Endothelial cell of umbilical vein (primary cell): ENCODE data around the gene NRARP.

ENCODE experiments used
- EZH2 ChIP-seq: IDR thresholded peaks from 2 replicates; pipeline ENCODE4 v1.6.1; 2012; ENCODE audit warnings: borderline replicate concordance, low read depth, mild to moderate bottlenecking, moderate library complexity, low read length, inconsistent platforms; ENCODE audit not compliant: severe bottlenecking
- FOS ChIP-seq: IDR thresholded peaks from 2 replicates; pipeline ENCODE4 v1.6.1; 2011; ENCODE audit warnings: mild to moderate bottlenecking, low read length, moderate library complexity, borderline replicate concordance; ENCODE audit not compliant: insufficient read depth
- GATA2 ChIP-seq: IDR thresholded peaks from 2 replicates; pipeline ENCODE4 v1.7.0; 2011; ENCODE audit warnings: low read depth, mild to moderate bottlenecking, moderate library complexity, mixed read lengths, low read length; ENCODE audit not compliant: insufficient read length, insufficient read depth
- JUN ChIP-seq: IDR thresholded peaks from 2 replicates; pipeline ENCODE4 v1.6.1; 2011; ENCODE audit warnings: borderline replicate concordance, low read depth; ENCODE audit not compliant: insufficient read length, insufficient read depth
- MYC ChIP-seq: IDR thresholded peaks from one replicate; pipeline ENCODE4 v1.6.1; 2011; ENCODE audit warnings: mild to moderate bottlenecking, low read depth, low read length
- POLR2A ChIP-seq: IDR thresholded peaks from 2 replicates; pipeline ENCODE4 v1.6.1; 2012; ENCODE audit warnings: low read depth, mild to moderate bottlenecking, control low read depth, low read length
- POLR2AphosphoS5 ChIP-seq: IDR thresholded peaks from 2 replicates; pipeline ENCODE4 v1.6.1; 2012; ENCODE audit warnings: low read depth, mild to moderate bottlenecking, control low read depth, low read length, moderate library complexity; ENCODE audit not compliant: insufficient read depth
- TF ChIP-seq, protein P1 (sequence below), 2 donors: IDR thresholded peaks; 1 replicate in 1 of 2; 2 replicates in 1 of 2; pipeline ENCODE4 v1.5.1; 2011; ENCODE audit warnings: low read length in 2 of 2, mild to moderate bottlenecking in 2 of 2, moderate library complexity in 2 of 2, control low read depth in 1 of 2, inconsistent platforms in 1 of 2, low read depth in 1 of 2; ENCODE audit not compliant: insufficient read depth in 1 of 2; ENCODE audit errors: extremely low read depth in 1 of 2
- TF ChIP-seq, protein P2 (sequence below): IDR thresholded peaks from 2 replicates; pipeline ENCODE4 v1.6.1; 2011; ENCODE audit not compliant: insufficient read depth, insufficient read length

DNA sequence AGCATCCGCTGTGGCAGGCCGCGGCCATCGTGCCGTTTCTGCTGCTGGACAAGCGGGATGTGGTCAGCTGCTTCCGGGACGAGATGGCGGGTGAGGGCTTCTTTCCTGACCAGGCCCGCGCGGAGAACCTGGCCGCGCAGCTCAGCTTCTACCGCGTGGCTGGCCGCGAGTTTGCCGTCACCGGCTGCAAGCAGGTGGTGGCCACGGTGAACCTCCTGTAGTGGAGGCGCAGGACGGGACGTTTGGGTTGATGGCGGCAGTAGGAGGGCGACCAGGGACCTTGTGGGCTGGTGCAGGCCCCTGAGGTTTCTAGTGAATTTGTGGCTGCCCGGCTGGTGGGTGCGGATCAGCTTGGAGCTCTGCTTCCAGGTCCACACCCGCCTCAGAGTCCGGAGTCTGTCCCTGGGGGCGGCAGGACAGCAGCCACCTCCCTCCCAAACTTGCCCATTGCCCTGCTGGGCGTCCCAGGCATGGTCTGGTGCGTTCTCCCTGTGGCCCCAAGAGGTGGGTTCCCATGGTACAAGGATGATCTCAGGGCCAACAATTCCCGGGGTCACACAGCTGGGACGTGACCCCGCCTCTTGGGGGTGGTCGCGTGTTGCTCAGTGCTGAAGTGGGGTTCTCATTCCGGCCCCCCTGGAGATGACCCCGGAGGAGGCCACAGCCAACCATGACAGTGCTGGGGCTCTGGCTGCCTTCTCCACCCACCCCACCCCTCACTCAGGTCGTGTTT is 22.2 kb downstream of the NRARP start:
- TF ChIP-seq EZH2, result no peak
- TF ChIP-seq POLR2AphosphoS5, result no peak
- TF ChIP-seq GATA2, result no peak
- TF ChIP-seq, protein P1, sequence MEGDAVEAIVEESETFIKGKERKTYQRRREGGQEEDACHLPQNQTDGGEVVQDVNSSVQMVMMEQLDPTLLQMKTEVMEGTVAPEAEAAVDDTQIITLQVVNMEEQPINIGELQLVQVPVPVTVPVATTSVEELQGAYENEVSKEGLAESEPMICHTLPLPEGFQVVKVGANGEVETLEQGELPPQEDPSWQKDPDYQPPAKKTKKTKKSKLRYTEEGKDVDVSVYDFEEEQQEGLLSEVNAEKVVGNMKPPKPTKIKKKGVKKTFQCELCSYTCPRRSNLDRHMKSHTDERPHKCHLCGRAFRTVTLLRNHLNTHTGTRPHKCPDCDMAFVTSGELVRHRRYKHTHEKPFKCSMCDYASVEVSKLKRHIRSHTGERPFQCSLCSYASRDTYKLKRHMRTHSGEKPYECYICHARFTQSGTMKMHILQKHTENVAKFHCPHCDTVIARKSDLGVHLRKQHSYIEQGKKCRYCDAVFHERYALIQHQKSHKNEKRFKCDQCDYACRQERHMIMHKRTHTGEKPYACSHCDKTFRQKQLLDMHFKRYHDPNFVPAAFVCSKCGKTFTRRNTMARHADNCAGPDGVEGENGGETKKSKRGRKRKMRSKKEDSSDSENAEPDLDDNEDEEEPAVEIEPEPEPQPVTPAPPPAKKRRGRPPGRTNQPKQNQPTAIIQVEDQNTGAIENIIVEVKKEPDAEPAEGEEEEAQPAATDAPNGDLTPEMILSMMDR (IDR thresholded peaks at IDR 0.05; ENCODE audit: extremely low read depth in 1 of 2, insufficient read depth in 1 of 2, low read depth in 1 of 2, low read length in 2 of 2), result no peak
- no peak for TF ChIP-seq FOS
- TF ChIP-seq POLR2A, result no peak
- TF ChIP-seq, protein P2, sequence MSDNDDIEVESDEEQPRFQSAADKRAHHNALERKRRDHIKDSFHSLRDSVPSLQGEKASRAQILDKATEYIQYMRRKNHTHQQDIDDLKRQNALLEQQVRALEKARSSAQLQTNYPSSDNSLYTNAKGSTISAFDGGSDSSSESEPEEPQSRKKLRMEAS, result no peak
- no peak for TF ChIP-seq JUN
- TF ChIP-seq MYC, result no peak
